Endothelial cell of umbilical vein (primary cell): ENCODE measurements around the gene LSM5. TPM values are rescaled to one million over a fixed set of nuclear protein-coding genes. Genes with fewer than 3 reads are reported as not detected.

Experiments used
- BruUV-seq: library from RNA; stranded (reverse); fragments of 400-500 nt; replicated peaks from 2 replicates; lab custom pipeline; 2021; lab: Mats Ljungman, UMichigan
- CTCF ChIA-PET: fragments of 300-600, 350-600 bp; sonication (Branson Sonifier 250); formaldehyde crosslinking; loops from one replicate; lab custom pipeline; 2021; ENCODE audit warnings: antibody characterized with exemption, inconsistent platforms; lab: Charles Lee
- POLR2A ChIA-PET: fragments of 300-600, 350-600 bp; sonication (Branson Sonifier 250); formaldehyde crosslinking; loops from one replicate; lab custom pipeline; 2021; ENCODE audit warnings: antibody characterized with exemption, inconsistent platforms; lab: Charles Lee
- DNase-seq: peaks from one replicate; pipeline ENCODE4 v3.0.0-alpha.2; 2011; ENCODE audit warnings: low read depth, low spot score
- FAIRE-seq: peaks from 2 replicates; lab custom pipeline; 2011; peaks lifted over from hg19 to GRCh38; lab: Jason Lieb, UNC
- H2AFZ ChIP-seq: 2 replicates; pipeline ENCODE4 v1.6.0; 2012; ENCODE audit warnings: low read depth, low read length, control low read depth, inconsistent platforms
- H3K27ac ChIP-seq: 2 replicates; pipeline ENCODE4 v1.5.1; 2011; ENCODE audit warnings: low read depth, mild to moderate bottlenecking, control low read depth, low read length, moderate library complexity; ENCODE audit not compliant: insufficient read depth
- H3K27me3 ChIP-seq, 2 experiments: 2 replicates each; pipeline versions ENCODE4 v1.6.0 to v1.6.1; 2011; ENCODE audit warnings: low read length in 2 of 2, mixed read lengths in 1 of 2; ENCODE audit not compliant: control insufficient read depth in 2 of 2, insufficient read depth in 2 of 2
- H3K36me3 ChIP-seq, 2 experiments: 2 replicates in 1 of 2; 3 replicates in 1 of 2; pipeline ENCODE4 v1.5.1; 2011; ENCODE audit warnings: low read length in 2 of 2, mild to moderate bottlenecking in 1 of 2, moderate library complexity in 1 of 2; ENCODE audit not compliant: control insufficient read depth in 2 of 2, insufficient read depth in 2 of 2; ENCODE audit errors: extremely low read depth in 1 of 2
- H3K4me1 ChIP-seq: 3 replicates; pipeline ENCODE4 v1.5.1; 2011; ENCODE audit warnings: mild to moderate bottlenecking, low read length; ENCODE audit not compliant: control insufficient read depth, insufficient read depth; ENCODE audit errors: extremely low read depth
- H3K4me2 ChIP-seq: 2 replicates; pipeline ENCODE4 v1.6.1; 2011; ENCODE audit warnings: low read length, control low read depth, mixed read lengths; ENCODE audit not compliant: insufficient read depth
- H3K4me3 ChIP-seq, 3 experiments: fragments of 200-600 bp in 1 of 3; sonication (generic), shearing (Covaris generic) in 1 of 3; replicated peaks in 1 of 3; 2 replicates each; pipeline ENCODE4 v1.5.1; 2011 to 2016; ENCODE audit warnings: control low read depth in 3 of 3, low read length in 3 of 3, mild to moderate bottlenecking in 2 of 3, inconsistent platforms in 1 of 3, low read depth in 1 of 3, moderate library complexity in 1 of 3; ENCODE audit not compliant: insufficient read depth in 1 of 3
- H3K79me2 ChIP-seq: 2 replicates; pipeline ENCODE4 v1.6.0; 2012; ENCODE audit warnings: low read length, inconsistent platforms; ENCODE audit not compliant: control insufficient read depth, insufficient read depth
- H3K9ac ChIP-seq: replicated peaks from 2 replicates; pipeline ENCODE3; 2011; ENCODE audit warnings: low read length, control low read depth; ENCODE audit not compliant: insufficient read depth; ENCODE audit errors: extremely low read depth
- H3K9me1 ChIP-seq: replicated peaks from 3 replicates; pipeline ENCODE4 v1.6.0; 2011; ENCODE audit warnings: mild to moderate bottlenecking, low read length; ENCODE audit not compliant: control insufficient read depth, insufficient read depth; ENCODE audit errors: extremely low read depth
- H3K9me3 ChIP-seq: replicated peaks from 2 replicates; pipeline ENCODE4 v1.5.1; 2012; ENCODE audit warnings: low read length, inconsistent platforms; ENCODE audit not compliant: control insufficient read depth, insufficient read depth
- H4K20me1 ChIP-seq: replicated peaks from 2 replicates; pipeline ENCODE3; 2011; ENCODE audit warnings: mild to moderate bottlenecking, low read length; ENCODE audit not compliant: control insufficient read depth, insufficient read depth; ENCODE audit errors: extremely low read depth
- CTCF ChIP-seq, 2 donors: IDR thresholded peaks; 1 replicate in 1 of 2; 2 replicates in 1 of 2; pipeline ENCODE4 v1.5.1; 2011; ENCODE audit warnings: low read length in 2 of 2, mild to moderate bottlenecking in 2 of 2, moderate library complexity in 2 of 2, control low read depth in 1 of 2, inconsistent platforms in 1 of 2, low read depth in 1 of 2; ENCODE audit not compliant: insufficient read depth in 1 of 2; ENCODE audit errors: extremely low read depth in 1 of 2
- EZH2 ChIP-seq: IDR thresholded peaks from 2 replicates; pipeline ENCODE4 v1.6.1; 2012; ENCODE audit warnings: borderline replicate concordance, low read depth, mild to moderate bottlenecking, moderate library complexity, low read length, inconsistent platforms; ENCODE audit not compliant: severe bottlenecking
- FOS ChIP-seq: IDR thresholded peaks from 2 replicates; pipeline ENCODE4 v1.6.1; 2011; ENCODE audit warnings: mild to moderate bottlenecking, low read length, moderate library complexity, borderline replicate concordance; ENCODE audit not compliant: insufficient read depth
- GATA2 ChIP-seq: IDR thresholded peaks from 2 replicates; pipeline ENCODE4 v1.7.0; 2011; ENCODE audit warnings: low read depth, mild to moderate bottlenecking, moderate library complexity, mixed read lengths, low read length; ENCODE audit not compliant: insufficient read length, insufficient read depth
- JUN ChIP-seq: IDR thresholded peaks from 2 replicates; pipeline ENCODE4 v1.6.1; 2011; ENCODE audit warnings: borderline replicate concordance, low read depth; ENCODE audit not compliant: insufficient read length, insufficient read depth
- MAX ChIP-seq: IDR thresholded peaks from 2 replicates; pipeline ENCODE4 v1.6.1; 2011; ENCODE audit not compliant: insufficient read depth, insufficient read length
- MYC ChIP-seq: IDR thresholded peaks from one replicate; pipeline ENCODE4 v1.6.1; 2011; ENCODE audit warnings: mild to moderate bottlenecking, low read depth, low read length
- POLR2A ChIP-seq: IDR thresholded peaks from 2 replicates; pipeline ENCODE4 v1.6.1; 2012; ENCODE audit warnings: low read depth, mild to moderate bottlenecking, control low read depth, low read length
- POLR2AphosphoS5 ChIP-seq: IDR thresholded peaks from 2 replicates; pipeline ENCODE4 v1.6.1; 2012; ENCODE audit warnings: low read depth, mild to moderate bottlenecking, control low read depth, low read length, moderate library complexity; ENCODE audit not compliant: insufficient read depth
- dilution Hi-C: fragments of 300-500 bp; cut with MboI; formaldehyde crosslinking; loops from one replicate; pipeline ENCODE4 v1.15.0; 2019; ENCODE audit warnings: low sequenced_read_pairs; ENCODE audit not compliant: extremely low pct_ligation_motif_present
- intact Hi-C: fragments of 100-400 bp; cut with micrococcal nuclease; formaldehyde crosslinking; loops from one replicate; pipeline ENCODE4 v1.10.0; 2022
- polyA plus RNA-seq, 4 experiments: library from polyadenylated mRNA; depleted of rRNA in 3 of 4; stranded (reverse) in 3 of 4; unstranded in 1 of 4; fragments of >200 nt; gene quantifications; 2 replicates each; pipeline versions ENCODE4 v1.2.1 to v1.2.3, GENCODE V29; 2011 to 2012; ENCODE audit warnings: missing spikeins in 1 of 4
- total RNA-seq: library from RNA; stranded (reverse); gene quantifications from 2 replicates; pipeline ENCODE4 v1.2.3, GENCODE V29; 2021

Gene LSM5
- total and polyA plus RNA-seq, 2 donors (not counting 3 experiments of a cell fraction or from before 2014, with no cell fraction given) = 36.3 to 68.1 TPM

DNA sequence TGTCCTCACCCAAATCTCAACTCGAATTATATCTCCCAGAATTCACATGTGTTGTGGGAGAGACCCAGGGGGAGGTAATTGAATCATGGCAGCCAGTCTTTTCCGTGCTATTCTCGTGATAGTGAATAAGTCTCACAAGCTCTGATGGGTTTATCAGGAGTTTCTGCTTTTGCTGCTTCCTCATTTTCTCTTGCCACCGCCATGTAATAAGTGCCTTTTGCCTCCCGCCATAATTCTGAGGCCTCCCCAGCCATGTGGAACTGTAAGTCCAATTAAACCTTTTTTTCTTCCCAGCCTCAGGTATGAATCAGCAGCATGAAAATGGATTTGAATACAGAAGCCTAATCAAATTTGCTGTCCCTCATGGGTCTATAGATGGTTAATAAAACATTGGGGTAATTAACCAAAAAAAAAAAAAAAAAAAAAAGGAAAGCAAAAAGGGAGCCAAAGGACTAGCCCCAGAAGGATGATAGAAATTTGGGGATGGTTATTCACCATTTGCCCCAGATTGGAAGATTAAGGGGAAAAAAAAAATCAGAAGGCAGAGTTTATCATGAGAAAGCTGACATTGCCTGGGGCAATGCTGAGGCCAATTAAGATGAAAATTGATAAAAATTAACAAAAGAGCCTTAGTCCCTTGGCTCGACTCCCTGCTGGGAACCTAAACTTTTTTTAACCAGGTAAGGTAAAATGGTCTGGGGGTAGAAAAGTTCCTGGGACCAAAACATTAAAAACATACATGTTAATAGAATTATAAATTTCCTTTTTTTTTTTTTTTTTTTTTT lies 32.8 kb upstream of the LSM5 start:
- Histone ChIP-seq H3K27ac (no peak overlapping the region), H3K79me2 (peaks cover 51% of the 10 kb centered on the region), H3K9me1 (no peaks in the 10 kb centered on the region), H2AFZ (no peak overlapping the region), H4K20me1 (no peaks in the 10 kb centered on the region), H3K9ac (no peak overlapping the region), H3K36me3 (no peaks in the 10 kb centered on the region), H3K9me3 (peaks cover 4% of the 10 kb centered on the region), H3K4me3 (no peak overlapping the region), H3K4me1 (no peaks in the 10 kb centered on the region), H3K27me3 (no peaks in the 10 kb centered on the region), H3K4me2 (no peak overlapping the region)
- POLR2A ChIA-PET = no interaction called here
- intact Hi-C loops = no loop called here
- no peak for FAIRE-seq
- BruUV-seq = no TSS peak
- no peak for DNase-seq
- no peak for TF ChIP-seq POLR2A
- no peak for TF ChIP-seq EZH2
- dilution Hi-C loops = no loop called here
- CTCF ChIA-PET = no interaction called here

- Histone ChIP-seq H3K79me2 (peaks cover 65% of the 10 kb centered on the region), H4K20me1 (no peaks in the 10 kb centered on the region), H3K9me3 (peaks cover 4% of the 10 kb centered on the region), H3K4me3 (no peak overlapping the region), H3K9me1 (no peaks in the 10 kb centered on the region), H2AFZ (no peak overlapping the region), H3K4me2 (no peak overlapping the region), H3K27me3 (no peaks in the 10 kb centered on the region), H3K9ac (no peak overlapping the region), H3K4me1 (no peaks in the 10 kb centered on the region), H3K36me3 (no peaks in the 10 kb centered on the region), H3K27ac (no peak overlapping the region)
- CTCF ChIA-PET = no interaction called here
- intact Hi-C loops = no loop called here
- TF ChIP-seq POLR2A = no peak
- TF ChIP-seq POLR2AphosphoS5 = no peak
- no peak for TF ChIP-seq JUN
- TF ChIP-seq MAX = no peak
- TF ChIP-seq EZH2 = no peak
- TF ChIP-seq GATA2 = no peak
- TF ChIP-seq MYC = no peak
- no peak for TF ChIP-seq CTCF (IDR thresholded peaks at IDR 0.05; ENCODE audit: extremely low read depth in 1 of 2, insufficient read depth in 1 of 2, low read depth in 1 of 2, low read length in 2 of 2)
- no peak for TF ChIP-seq FOS
- dilution Hi-C loops = no loop called here
- DNase-seq = no peak
- POLR2A ChIA-PET = no interaction called here
- BruUV-seq = no TSS peak
- no peak for FAIRE-seq
Measured at GRCh38 chr7:32519763-32520162, 29.6 kb upstream of the LSM5 start.
